Mesothelial cell of epicardium (in vitro differentiated cells): Measurements from ENCODE around the gene RPE. TPM values are rescaled to one million over a fixed set of nuclear protein-coding genes. Genes with fewer than 3 reads are reported as not detected.

Experiments
- DNase-seq, 2 experiments: peaks; one replicate each; pipeline ENCODE4 v3.0.0; 2021; ENCODE audit warnings: low spot score in 2 of 2; ENCODE audit not compliant: unreplicated experiment in 2 of 2
- H3K27ac Mint-ChIP-seq: 2 replicates; pipeline ENCODE4 v1.8.0; 2021; ENCODE audit warnings: mixed read lengths
- H3K27me3 Mint-ChIP-seq: 2 replicates; pipeline ENCODE4 v1.8.0; 2021; ENCODE audit warnings: low read depth, mixed read lengths
- H3K36me3 Mint-ChIP-seq: 2 replicates; pipeline ENCODE4 v1.8.0; 2021; ENCODE audit warnings: mixed read lengths
- H3K4me1 Mint-ChIP-seq: 2 replicates; pipeline ENCODE4 v1.8.0; 2021; ENCODE audit warnings: mixed read lengths
- H3K4me3 Mint-ChIP-seq: 2 replicates; pipeline ENCODE4 v1.8.0; 2021; ENCODE audit warnings: mild to moderate bottlenecking, moderate library complexity, mixed read lengths
- H3K9me3 Mint-ChIP-seq: 2 replicates; pipeline ENCODE4 v1.8.0; 2021; ENCODE audit warnings: mixed read lengths
- total RNA-seq: library from RNA; stranded (reverse); gene quantifications from 3 replicates; pipeline ENCODE4 v1.2.1, GENCODE V29; 2021
- TF ChIP-seq, protein P1 (sequence below): fragments of 200-600 bp; sonication (generic); IDR thresholded peaks from one replicate; pipeline ENCODE4 v1.5.0; 2021; ENCODE audit warnings: antibody characterized with exemption; ENCODE audit not compliant: unreplicated experiment

RPE gene
- total RNA-seq, 1 donor from 2014 or later, result 47.7 TPM

DNA sequence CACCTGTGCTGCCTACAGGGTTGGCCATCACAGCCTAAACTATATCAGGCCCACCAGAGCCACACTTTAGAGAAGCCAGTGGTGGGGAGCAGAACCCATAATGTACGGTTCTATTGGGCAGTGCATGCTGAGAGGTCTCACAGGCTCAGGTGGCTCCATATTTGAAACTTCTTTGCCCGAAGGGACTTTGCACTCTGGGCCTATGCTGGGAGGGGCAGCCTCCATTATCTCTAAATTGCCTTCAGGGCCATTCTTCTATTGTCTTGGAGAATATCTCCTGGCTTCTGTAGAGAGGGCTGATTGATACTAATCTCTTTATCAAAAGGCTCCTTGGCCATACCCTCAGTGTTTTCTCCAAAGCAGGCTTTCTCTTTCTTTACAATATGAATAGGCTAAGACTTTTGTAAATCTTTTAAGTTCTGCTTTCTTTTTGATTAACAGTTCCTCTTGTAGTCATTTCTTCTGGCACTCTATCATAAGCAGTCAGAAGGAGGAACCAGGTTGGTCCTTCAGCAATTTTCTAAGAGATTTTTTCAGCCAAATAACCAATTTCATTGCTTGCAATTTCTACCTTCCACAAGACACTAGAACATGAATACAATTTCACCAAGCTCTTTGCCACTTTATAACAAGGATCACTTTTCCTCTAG is 44.5 kb downstream of the RPE start:
- no peak for DNase-seq
- peaks cover 20% of the 10 kb centered on the region for H3K36me3 Mint-ChIP-seq
- H3K9me3 Mint-ChIP-seq, result peaks cover 13% of the 10 kb centered on the region
- no peaks in the 10 kb centered on the region for H3K4me1 Mint-ChIP-seq
- no peaks in the 10 kb centered on the region for H3K27me3 Mint-ChIP-seq
- TF ChIP-seq, protein P1, sequence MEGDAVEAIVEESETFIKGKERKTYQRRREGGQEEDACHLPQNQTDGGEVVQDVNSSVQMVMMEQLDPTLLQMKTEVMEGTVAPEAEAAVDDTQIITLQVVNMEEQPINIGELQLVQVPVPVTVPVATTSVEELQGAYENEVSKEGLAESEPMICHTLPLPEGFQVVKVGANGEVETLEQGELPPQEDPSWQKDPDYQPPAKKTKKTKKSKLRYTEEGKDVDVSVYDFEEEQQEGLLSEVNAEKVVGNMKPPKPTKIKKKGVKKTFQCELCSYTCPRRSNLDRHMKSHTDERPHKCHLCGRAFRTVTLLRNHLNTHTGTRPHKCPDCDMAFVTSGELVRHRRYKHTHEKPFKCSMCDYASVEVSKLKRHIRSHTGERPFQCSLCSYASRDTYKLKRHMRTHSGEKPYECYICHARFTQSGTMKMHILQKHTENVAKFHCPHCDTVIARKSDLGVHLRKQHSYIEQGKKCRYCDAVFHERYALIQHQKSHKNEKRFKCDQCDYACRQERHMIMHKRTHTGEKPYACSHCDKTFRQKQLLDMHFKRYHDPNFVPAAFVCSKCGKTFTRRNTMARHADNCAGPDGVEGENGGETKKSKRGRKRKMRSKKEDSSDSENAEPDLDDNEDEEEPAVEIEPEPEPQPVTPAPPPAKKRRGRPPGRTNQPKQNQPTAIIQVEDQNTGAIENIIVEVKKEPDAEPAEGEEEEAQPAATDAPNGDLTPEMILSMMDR, result no peak
- no peak overlapping the region for H3K4me3 Mint-ChIP-seq
- no peak overlapping the region for H3K27ac Mint-ChIP-seq

DNA sequence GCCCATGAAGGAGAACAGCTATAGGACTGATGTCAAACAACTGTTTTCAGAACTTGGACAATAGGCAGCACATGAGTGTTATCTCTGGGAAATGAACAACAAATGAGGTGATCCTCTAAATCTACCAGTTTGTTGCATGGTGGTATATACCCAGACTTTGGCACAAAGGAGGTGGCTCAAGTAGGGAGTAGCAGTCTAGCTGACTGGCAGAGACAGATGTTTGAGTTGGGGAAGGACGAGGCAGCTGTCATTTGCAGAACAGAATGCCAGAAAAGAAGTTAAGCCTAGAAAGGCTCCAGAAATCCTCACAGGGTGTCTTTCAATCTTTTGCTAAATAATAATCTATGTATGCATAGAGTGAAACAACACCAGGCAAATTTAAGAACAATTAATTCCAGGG is 47.4 kb downstream of the RPE start:
- no peaks in the 10 kb centered on the region for H3K27me3 Mint-ChIP-seq
- no peak overlapping the region for H3K27ac Mint-ChIP-seq
- TF ChIP-seq, protein P1, result no peak
- peaks cover 18% of the 10 kb centered on the region for H3K9me3 Mint-ChIP-seq
- no peak for DNase-seq
- no peak overlapping the region for H3K4me3 Mint-ChIP-seq
- H3K4me1 Mint-ChIP-seq, result no peaks in the 10 kb centered on the region
- peaks cover 28% of the 10 kb centered on the region for H3K36me3 Mint-ChIP-seq

DNA sequence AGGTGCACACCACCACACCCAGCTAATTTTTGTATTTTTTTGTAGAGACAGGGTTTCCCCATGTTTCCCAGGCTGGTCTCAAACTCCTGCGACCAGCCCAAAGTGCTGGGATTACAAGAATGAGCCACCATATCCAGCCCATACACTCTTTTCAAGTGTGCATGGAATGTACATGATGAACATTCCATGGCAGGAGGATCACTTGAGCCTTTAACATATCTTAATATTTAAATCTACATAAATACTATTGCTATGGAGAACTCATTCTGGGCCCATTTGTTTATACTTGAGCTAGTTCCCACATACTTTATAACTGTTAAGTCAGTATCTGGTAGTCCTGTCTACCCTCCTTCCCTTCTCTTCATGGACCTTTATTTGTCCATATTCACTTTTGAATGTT is 48.4 kb downstream of the RPE start:
- H3K4me1 Mint-ChIP-seq, result no peaks in the 10 kb centered on the region
- no peak overlapping the region for H3K27ac Mint-ChIP-seq
- no peaks in the 10 kb centered on the region for H3K27me3 Mint-ChIP-seq
- no peak overlapping the region for H3K4me3 Mint-ChIP-seq
- H3K9me3 Mint-ChIP-seq, result peaks cover 28% of the 10 kb centered on the region
- no peak for DNase-seq
- TF ChIP-seq, protein P1, result no peak
- H3K36me3 Mint-ChIP-seq, result peaks cover 34% of the 10 kb centered on the region

DNA sequence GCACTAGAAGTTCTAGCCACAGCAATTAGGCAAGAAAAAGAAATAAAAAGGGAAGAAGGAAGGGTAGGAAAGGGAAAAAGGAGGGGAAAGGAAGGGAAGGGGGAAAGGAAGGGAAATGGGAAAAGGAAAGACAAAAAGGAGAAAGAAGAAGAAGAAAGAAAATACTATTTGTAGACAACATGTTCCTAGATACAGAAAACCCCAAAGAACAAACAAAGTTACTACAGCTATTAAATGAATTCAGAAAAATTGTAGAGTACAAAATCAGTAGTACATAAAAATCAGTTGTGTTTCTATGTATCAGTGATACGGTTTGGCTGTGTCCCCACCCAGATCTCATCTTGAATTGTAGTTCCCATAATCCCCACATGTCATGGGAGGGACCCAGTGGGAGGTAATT is 52.3 kb downstream of the RPE start:
- no peak for DNase-seq
- no peaks in the 10 kb centered on the region for H3K27me3 Mint-ChIP-seq
- no peaks in the 10 kb centered on the region for H3K4me1 Mint-ChIP-seq
- H3K27ac Mint-ChIP-seq, result no peak overlapping the region
- peaks cover 27% of the 10 kb centered on the region for H3K9me3 Mint-ChIP-seq
- TF ChIP-seq, protein P1, result no peak
- H3K4me3 Mint-ChIP-seq, result no peak overlapping the region
- peaks cover 32% of the 10 kb centered on the region for H3K36me3 Mint-ChIP-seq

DNA sequence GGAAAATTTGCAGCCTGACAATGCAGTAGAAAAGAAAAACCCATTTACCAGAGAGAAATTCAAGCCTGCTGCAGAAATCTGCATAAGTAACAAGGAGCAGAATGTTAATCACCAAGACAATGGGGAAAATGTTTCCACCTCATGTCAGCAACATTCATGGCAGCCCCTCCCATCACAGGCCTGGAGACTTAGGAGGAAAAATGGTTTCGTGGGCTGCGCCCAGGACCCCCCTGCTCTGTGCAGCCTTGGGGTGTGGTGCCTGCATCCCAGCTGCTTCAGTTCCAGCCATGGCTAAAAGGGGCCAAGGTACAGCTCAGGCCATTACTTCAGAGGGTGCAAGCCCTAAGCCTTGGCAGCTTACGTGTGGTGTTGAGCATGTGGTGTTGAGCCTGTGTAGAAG is 53.4 kb downstream of the RPE start:
- Mint-ChIP-seq H3K36me3 (peaks cover 32% of the 10 kb centered on the region), H3K27me3 (no peaks in the 10 kb centered on the region), H3K9me3 (peaks cover 27% of the 10 kb centered on the region), H3K4me3 (no peak overlapping the region), H3K4me1 (no peaks in the 10 kb centered on the region), H3K27ac (no peak overlapping the region)
- DNase-seq, result no peak
- TF ChIP-seq, protein P1, result no peak

DNA sequence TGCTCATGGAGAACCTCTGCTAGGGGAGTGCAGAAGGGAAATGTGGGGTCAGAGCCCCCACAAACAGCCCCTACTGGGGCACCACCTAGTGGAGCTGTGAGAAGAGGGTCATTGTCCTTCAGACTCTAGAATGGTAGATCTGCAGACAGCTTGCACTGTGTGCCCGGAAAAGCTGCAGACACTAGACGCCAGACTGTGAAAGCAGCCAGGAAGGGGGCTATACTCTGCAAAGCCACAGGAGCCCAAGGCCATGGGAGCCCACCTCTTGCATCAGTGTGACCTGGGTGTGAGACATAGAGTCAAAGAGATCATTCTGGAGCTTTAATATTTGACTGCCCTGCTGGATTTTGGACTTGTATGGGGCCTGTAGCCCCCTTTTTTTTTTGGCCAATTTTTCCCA is 60.9 kb downstream of the RPE start:
- H3K4me3 Mint-ChIP-seq, result no peak overlapping the region
- peaks cover 17% of the 10 kb centered on the region for H3K36me3 Mint-ChIP-seq
- no peaks in the 10 kb centered on the region for H3K4me1 Mint-ChIP-seq
- H3K27ac Mint-ChIP-seq, result no peak overlapping the region
- TF ChIP-seq, protein P1, result no peak
- peaks cover 4% of the 10 kb centered on the region for H3K9me3 Mint-ChIP-seq
- no peak for DNase-seq
- no peaks in the 10 kb centered on the region for H3K27me3 Mint-ChIP-seq
